Esophagus muscularis mucosa (tissue), 4 donors: Measurements from ENCODE around the gene LRRC71.

Experiments used
- EP300 ChIP-seq: sonication (generic); formaldehyde crosslinking; IDR thresholded peaks from one replicate; pipeline ENCODE4 v1.6.1; 2017; ENCODE audit warnings: antibody characterized with exemption
- POLR2A ChIP-seq: fragments of 450-650 bp; IDR thresholded peaks from one replicate; pipeline ENCODE4 v1.6.1; 2017; ENCODE audit warnings: antibody characterized with exemption, moderate library complexity, mild to moderate bottlenecking, low read depth
- POLR2AphosphoS5 ChIP-seq, 2 donors: sonication (generic); formaldehyde crosslinking; IDR thresholded peaks; one replicate each; pipeline ENCODE4 v1.6.1; 2017; ENCODE audit warnings: antibody characterized with exemption in 2 of 2
- TF ChIP-seq, protein P1 (sequence below), 3 experiments: fragments of 200-600 bp in 2 of 3; fragments of 450-650 bp in 1 of 3; sonication (generic) in 2 of 3; IDR thresholded peaks; one replicate each; pipeline ENCODE4 v1.5.1; 2017 to 2019; ENCODE audit warnings: antibody characterized with exemption in 3 of 3, mild to moderate bottlenecking in 2 of 3, moderate library complexity in 1 of 3

DNA sequence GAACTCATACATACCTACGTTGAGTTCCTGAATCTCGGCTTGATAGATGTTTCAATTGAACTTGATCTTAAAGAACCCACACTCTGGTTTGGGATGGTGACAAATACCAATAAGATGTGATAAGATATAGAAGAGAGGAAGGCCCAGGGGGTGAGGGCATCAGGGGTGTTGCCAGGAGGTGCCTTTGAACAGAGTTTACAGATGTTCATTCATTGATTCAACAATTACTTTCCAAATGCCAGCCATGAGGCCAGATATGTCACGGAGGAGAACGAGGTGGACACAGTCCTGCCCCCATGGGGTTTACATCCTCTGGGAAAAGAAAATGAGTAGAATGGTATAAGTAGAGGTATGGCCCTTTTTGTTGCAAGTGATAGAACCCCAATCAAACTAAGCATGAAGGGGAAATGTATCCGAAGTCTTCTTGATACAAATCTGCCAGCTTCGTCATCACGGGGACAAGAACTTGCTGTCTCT is 659 bp downstream of the LRRC71 start:
- TF ChIP-seq, protein P1, sequence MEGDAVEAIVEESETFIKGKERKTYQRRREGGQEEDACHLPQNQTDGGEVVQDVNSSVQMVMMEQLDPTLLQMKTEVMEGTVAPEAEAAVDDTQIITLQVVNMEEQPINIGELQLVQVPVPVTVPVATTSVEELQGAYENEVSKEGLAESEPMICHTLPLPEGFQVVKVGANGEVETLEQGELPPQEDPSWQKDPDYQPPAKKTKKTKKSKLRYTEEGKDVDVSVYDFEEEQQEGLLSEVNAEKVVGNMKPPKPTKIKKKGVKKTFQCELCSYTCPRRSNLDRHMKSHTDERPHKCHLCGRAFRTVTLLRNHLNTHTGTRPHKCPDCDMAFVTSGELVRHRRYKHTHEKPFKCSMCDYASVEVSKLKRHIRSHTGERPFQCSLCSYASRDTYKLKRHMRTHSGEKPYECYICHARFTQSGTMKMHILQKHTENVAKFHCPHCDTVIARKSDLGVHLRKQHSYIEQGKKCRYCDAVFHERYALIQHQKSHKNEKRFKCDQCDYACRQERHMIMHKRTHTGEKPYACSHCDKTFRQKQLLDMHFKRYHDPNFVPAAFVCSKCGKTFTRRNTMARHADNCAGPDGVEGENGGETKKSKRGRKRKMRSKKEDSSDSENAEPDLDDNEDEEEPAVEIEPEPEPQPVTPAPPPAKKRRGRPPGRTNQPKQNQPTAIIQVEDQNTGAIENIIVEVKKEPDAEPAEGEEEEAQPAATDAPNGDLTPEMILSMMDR (IDR thresholded peaks at IDR 0.05): no peak
- TF ChIP-seq POLR2A (no peak), POLR2AphosphoS5 (IDR thresholded peaks at IDR 0.05) (no peak), EP300 (no peak)
